Left ventricle myocardium inferior (tissue), 1 donor: ENCODE measurements around the gene UBE2Q1. TPM values are rescaled to one million over a fixed set of nuclear protein-coding genes. Genes with fewer than 3 reads are reported as not detected.

Experiments
- DNase-seq: peaks from one replicate; pipeline ENCODE4 v3.0.0-alpha.2; 2020
- H3K27ac ChIP-seq: fragments of 200-600 bp; replicated peaks from 2 replicates; pipeline ENCODE4 v1.8.0; 2021
- H3K27me3 ChIP-seq: fragments of 200-600 bp; 2 replicates; pipeline ENCODE4 v1.8.0; 2021; ENCODE audit warnings: low read depth
- H3K36me3 ChIP-seq: fragments of 200-600 bp; 2 replicates; pipeline ENCODE4 v1.8.0; 2021
- H3K4me1 ChIP-seq: fragments of 200-600 bp; 2 replicates; pipeline ENCODE4 v1.8.0; 2021
- H3K4me3 ChIP-seq: fragments of 200-600 bp; 2 replicates; pipeline ENCODE4 v1.8.0; 2021; ENCODE audit warnings: mild to moderate bottlenecking, moderate library complexity
- H3K9me3 ChIP-seq: fragments of 200-600 bp; replicated peaks from 2 replicates; pipeline ENCODE4 v1.8.0; 2021
- intact Hi-C: fragments of 100-400 bp; cut with micrococcal nuclease; formaldehyde crosslinking; loops from one replicate; pipeline ENCODE4 v1.11.0; 2022
- total RNA-seq: library from RNA; stranded (reverse); fragmentation: NEBNext Ultra II Directional; extraction: Animal tissue kit (Norgen Biotek cat#: 25700); gene quantifications from one replicate; pipeline ENCODE4 v1.2.1, GENCODE V29; 2021
- TF ChIP-seq, protein P1 (sequence below): fragments of 200-600 bp; IDR thresholded peaks from 2 replicates; pipeline ENCODE4 v1.8.0; 2021; ENCODE audit warnings: antibody characterized with exemption, mild to moderate bottlenecking, borderline replicate concordance
- donor health status: DM: no; HTN: yes; CAD: no; lungs with severe emphysema.

The UBE2Q1 gene
- total RNA-seq, 1 donor from 2014 or later: 57.0 TPM

GRCh38 chr1:154519591-154519991 is 38.9 kb downstream of the UBE2Q1 start:
- Histone ChIP-seq H3K27ac (peak overlapping the region; percentile 34), H3K9me3 (no peaks in the 10 kb centered on the region), H3K36me3 (peaks cover 4% of the 10 kb centered on the region), H3K4me1 (peaks cover 27% of the 10 kb centered on the region), H3K27me3 (no peaks in the 10 kb centered on the region), H3K4me3 (no peak overlapping the region)
- intact Hi-C loops: no loop called here
- peak; percentile 20 for DNase-seq
- TF ChIP-seq, protein P1, sequence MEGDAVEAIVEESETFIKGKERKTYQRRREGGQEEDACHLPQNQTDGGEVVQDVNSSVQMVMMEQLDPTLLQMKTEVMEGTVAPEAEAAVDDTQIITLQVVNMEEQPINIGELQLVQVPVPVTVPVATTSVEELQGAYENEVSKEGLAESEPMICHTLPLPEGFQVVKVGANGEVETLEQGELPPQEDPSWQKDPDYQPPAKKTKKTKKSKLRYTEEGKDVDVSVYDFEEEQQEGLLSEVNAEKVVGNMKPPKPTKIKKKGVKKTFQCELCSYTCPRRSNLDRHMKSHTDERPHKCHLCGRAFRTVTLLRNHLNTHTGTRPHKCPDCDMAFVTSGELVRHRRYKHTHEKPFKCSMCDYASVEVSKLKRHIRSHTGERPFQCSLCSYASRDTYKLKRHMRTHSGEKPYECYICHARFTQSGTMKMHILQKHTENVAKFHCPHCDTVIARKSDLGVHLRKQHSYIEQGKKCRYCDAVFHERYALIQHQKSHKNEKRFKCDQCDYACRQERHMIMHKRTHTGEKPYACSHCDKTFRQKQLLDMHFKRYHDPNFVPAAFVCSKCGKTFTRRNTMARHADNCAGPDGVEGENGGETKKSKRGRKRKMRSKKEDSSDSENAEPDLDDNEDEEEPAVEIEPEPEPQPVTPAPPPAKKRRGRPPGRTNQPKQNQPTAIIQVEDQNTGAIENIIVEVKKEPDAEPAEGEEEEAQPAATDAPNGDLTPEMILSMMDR: no peak

- DNase-seq: no peak
- Histone ChIP-seq H3K36me3 (peaks cover 3% of the 10 kb centered on the region), H3K4me1 (peaks cover 27% of the 10 kb centered on the region), H3K4me3 (no peak overlapping the region), H3K27me3 (no peaks in the 10 kb centered on the region), H3K27ac (no peak overlapping the region), H3K9me3 (no peaks in the 10 kb centered on the region)
- intact Hi-C loops: no loop called here
- TF ChIP-seq, protein P1: no peak
These were observed 40.8 kb downstream of the UBE2Q1 start for GRCh38 chr1:154517661-154518060.

- Histone ChIP-seq H3K4me1 (no peaks in the 10 kb centered on the region), H3K4me3 (no peak overlapping the region), H3K27me3 (no peaks in the 10 kb centered on the region), H3K36me3 (no peaks in the 10 kb centered on the region), H3K9me3 (no peaks in the 10 kb centered on the region), H3K27ac (no peak overlapping the region)
- TF ChIP-seq, protein P1: no peak
- no peak for DNase-seq
- intact Hi-C loops: no loop called here
These were observed 44.4 kb downstream of the UBE2Q1 start for GRCh38 chr1:154514066-154514553.

DNA sequence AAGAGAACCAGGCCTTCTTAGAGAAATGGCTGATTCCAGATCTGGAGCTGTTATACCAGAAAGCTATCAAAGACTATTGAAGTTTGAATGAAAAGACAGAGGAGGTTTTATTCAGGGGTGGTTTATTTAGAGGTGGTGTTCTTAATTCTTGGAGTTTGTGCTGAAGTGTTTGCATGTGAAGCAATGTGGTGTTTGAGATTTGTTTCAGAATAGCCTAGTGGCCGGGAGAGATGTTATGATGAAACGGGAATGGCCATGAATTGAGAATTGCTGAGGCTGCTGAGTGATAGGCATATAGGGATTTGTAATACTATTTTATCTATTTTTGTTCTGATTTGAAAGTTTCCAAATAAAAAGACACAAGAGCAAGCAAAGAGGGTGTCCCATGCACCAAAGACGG is 45.7 kb downstream of the UBE2Q1 start:
- no peaks in the 10 kb centered on the region for H3K27me3 ChIP-seq
- no peak for DNase-seq
- H3K27ac ChIP-seq: no peak overlapping the region
- intact Hi-C loops: no loop called here
- H3K36me3 ChIP-seq: no peaks in the 10 kb centered on the region
- TF ChIP-seq, protein P1: no peak
- no peaks in the 10 kb centered on the region for H3K4me1 ChIP-seq
- no peak overlapping the region for H3K4me3 ChIP-seq
- H3K9me3 ChIP-seq: no peaks in the 10 kb centered on the region

- Histone ChIP-seq H3K36me3 (peaks cover 6% of the 10 kb centered on the region), H3K4me3 (no peak overlapping the region), H3K27ac (no peak overlapping the region), H3K4me1 (peaks cover 31% of the 10 kb centered on the region), H3K27me3 (peaks cover 44% of the 10 kb centered on the region), H3K9me3 (peaks cover 10% of the 10 kb centered on the region)
- no peak for DNase-seq
- intact Hi-C loops: no loop called here
- TF ChIP-seq, protein P1: no peak
These were observed 54.6 kb downstream of the UBE2Q1 start for GRCh38 chr1:154503898-154504297.
